Panc1 (cell line): Measurements from ENCODE around the gene IRAK4.

Source experiments
- CTCF ChIP-seq: fragments of 450-650 bp; IDR thresholded peaks from 2 replicates; pipeline ENCODE4 v1.5.1; 2017; ENCODE audit warnings: mild to moderate bottlenecking
- POLR2AphosphoS5 ChIP-seq: IDR thresholded peaks from 2 replicates; pipeline ENCODE4 v1.6.1; 2012; ENCODE audit warnings: mild to moderate bottlenecking, low read depth, low read length, moderate library complexity
- REST ChIP-seq, 2 experiments: IDR thresholded peaks; 2 replicates each; pipeline ENCODE4 v1.6.1; 2011 to 2012; ENCODE audit warnings: low read depth in 2 of 2, control low read depth in 1 of 2, low read length in 1 of 2, mild to moderate bottlenecking in 1 of 2, moderate library complexity in 1 of 2; ENCODE audit not compliant: insufficient read depth in 1 of 2
- SIN3A ChIP-seq: IDR thresholded peaks from 2 replicates; pipeline ENCODE4 v1.6.1; 2012; ENCODE audit warnings: low read depth, mild to moderate bottlenecking, low read length, moderate library complexity, borderline replicate concordance; ENCODE audit not compliant: insufficient read depth

- TF ChIP-seq CTCF = peak; percentile 30; the same call in 1 of the 2 replicates
- peak; percentile 81; the same call in 1 of the 2 replicates for TF ChIP-seq SIN3A
- peak; percentile 73 for TF ChIP-seq POLR2AphosphoS5
- no peak for TF ChIP-seq REST (IDR thresholded peaks at IDR 0.05; ENCODE audit: insufficient read depth in 1 of 2, low read depth in 2 of 2, low read length in 1 of 2)
Observed at GRCh38 chr12:43805860-43806736, 47.3 kb downstream of the IRAK4 start, which contains the start of gene TWF1.
